T-helper 1 cell treated with Interleukin-12 subunit alpha and Interleukin-12 subunit beta and Interleukin-4 antibody, amounts not matched to agents 30 ng/mL and 1 ng/mL, for 36 hours (primary cell): ENCODE data around the gene ERVH48-1. TPM values are rescaled to one million over a fixed set of nuclear protein-coding genes. Genes with fewer than 3 reads are reported as not detected.
"Not testable (repeated sequence)": the region's sequence is repeated elsewhere in the genome, so short reads cannot be mapped to it uniquely, and the experiment has no call there.

Experiments used
- intact Hi-C: fragments of 100-400 bp; cut with micrococcal nuclease; formaldehyde crosslinking; loops from one replicate; pipeline ENCODE4 v1.15.1; 2024
- total RNA-seq: library from RNA; stranded (reverse); gene quantifications from 2 replicates; pipeline ENCODE4 v1.2.3, GENCODE V29; 2022

The ERVH48-1 gene
- total RNA-seq, 1 donor from 2014 or later = 0.59 TPM

GRCh38 chr21:42911920-42912319, 13.5 kb downstream of the ERVH48-1 start:
- intact Hi-C loops = loop anchor here (10.0 kb wide), 1 partner anchor 47 kb away; no protein-coding TSS in a partner anchor

- intact Hi-C loops = not testable (repeated sequence)
Observed at GRCh38 chr21:42908484-42908883, 16.9 kb downstream of the ERVH48-1 start.

DNA sequence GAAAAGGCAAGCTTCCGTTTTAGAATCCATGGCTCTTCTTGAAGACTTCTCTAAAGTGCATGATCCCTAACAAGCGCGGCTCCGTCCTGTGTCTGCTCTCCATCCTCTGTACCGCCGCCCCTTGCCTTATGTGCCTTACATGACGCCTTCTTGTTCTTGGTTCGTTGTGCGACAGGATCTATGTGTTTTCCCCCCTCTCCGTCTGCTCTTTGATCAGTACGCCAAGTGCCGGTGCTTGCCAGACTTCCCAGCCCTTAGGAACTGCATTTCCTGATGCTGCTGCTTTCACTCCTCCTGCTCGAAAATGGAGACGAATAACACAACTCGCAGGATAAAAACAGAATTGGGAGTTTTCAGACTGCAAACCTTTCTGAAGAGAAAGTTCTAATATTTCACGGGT, 19.2 kb downstream of the ERVH48-1 start:
- intact Hi-C loops = no loop called here

GRCh38 chr21:42905195-42905594, 20.2 kb downstream of the ERVH48-1 start:
- intact Hi-C loops = no loop called here

- intact Hi-C loops = no loop called here
Observed at GRCh38 chr21:42903817-42904216, 21.6 kb downstream of the ERVH48-1 start.

DNA sequence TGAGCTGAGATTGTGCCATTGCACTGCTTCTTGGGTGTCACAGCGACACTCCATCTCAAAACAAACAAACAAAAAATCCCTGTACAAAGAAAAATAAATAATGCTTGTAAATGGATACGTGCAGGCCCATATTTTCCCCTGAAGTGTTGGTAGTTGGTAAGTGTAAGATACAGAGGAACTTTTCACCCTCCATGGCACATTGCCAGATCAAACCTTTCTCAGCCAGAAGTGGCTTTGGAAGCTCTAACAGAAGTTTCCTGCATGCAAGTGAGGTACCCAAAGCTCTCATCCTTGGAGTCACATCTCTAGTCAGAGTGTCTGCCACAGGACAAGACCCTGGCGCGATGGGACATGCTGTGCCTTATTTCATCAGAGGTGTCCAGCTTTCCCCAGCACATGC, 25.0 kb downstream of the ERVH48-1 start:
- intact Hi-C loops = no loop called here

DNA sequence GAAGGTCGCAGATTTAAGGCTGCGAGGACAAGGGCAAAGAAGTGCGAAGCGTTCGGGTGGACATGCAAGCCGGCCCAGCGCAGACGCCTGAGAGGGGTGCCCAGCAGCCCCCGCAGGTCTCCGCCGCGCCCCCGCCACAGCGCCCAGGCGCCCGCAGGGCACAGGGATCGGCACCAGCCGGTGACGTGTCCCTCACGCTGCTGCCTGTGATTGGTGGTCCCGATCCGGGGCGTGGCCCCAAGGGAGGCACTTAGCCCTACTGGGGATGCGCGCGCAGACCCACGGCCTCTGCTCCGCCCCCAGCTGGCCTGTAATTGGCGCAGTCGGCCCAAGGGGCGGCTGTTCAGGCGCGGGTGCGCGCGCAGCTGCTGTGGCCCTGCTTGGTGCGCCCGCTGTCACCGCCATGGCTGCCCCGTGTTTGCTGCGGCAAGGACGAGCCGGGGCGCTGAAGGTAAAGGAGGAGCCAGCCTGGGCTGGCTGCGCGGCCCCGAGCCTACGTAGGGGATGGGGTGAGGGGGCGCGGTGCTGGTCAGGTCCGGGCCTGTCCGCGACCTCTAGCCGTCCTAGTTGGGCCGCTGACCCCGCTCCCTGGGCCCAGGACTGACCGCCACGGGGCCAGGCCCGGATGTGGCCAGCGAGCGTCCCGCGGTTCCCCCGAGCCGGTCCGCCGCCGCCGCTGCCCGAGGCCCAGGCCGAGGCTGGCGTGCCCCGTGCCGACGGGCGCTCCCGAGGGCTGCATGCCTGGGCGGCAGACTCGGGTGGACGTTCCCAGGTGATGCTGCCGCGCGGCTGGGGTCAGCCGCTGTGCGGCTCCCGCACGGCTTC, 32.3 kb downstream of the ERVH48-1 start, which contains the start of gene NDUFV3:
Gene NDUFV3 (plus strand): TSS at position 379 of the 825 bp plus-strand sequence. CDS start 25 bp downstream, at position 404.
- intact Hi-C loops = loop anchor here (1.0 to 10.0 kb wide), 4 partner anchors 14 to 822 kb away; partner anchors contain the start of genes PDXK, PKNOX1 and WDR4

DNA sequence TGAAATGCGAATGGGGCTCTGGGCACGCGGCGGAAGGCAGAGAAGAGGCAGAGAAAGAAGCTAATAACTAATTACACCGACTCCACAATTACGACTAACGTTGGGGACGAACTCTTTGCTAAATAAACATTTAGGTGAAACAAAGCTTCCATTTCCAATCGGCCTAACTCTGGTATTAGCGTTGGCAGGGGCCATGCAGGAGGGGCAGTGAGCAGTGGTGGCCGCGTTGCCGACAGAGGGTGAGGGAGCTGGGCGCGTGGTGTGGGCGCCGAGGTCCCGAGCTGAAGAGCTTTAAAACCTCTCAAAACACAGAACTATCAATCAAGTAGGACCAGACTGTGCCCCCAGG, 32.9 kb downstream of the ERVH48-1 start:
- intact Hi-C loops = loop anchor here (10.0 kb wide), 1 partner anchor 822 kb away; the partner anchor contains the start of gene PDXK

GRCh38 chr21:42887326-42887725, 38.1 kb downstream of the ERVH48-1 start:
- intact Hi-C loops = no loop called here

DNA sequence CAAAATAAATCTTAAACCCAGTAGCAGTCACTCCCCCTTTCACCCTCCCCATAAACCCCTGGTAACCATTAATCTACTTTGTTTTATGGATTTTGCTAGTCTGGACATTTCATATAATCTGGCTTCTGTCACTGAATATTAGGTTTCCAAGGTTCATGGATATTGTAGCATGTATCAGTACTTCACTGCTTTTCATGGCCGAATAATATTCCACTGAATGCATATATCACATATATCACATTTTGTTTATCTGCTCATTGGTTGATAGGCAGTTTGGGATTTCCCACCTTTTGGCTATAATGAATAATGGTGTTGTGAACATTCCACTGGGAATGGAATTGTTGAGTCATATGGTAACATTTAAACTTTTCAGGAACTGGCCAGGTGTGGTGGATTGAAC, 41.5 kb downstream of the ERVH48-1 start:
- intact Hi-C loops = loop anchor here (1.0 kb wide), 1 partner anchor 33 kb away; no protein-coding TSS in a partner anchor

DNA sequence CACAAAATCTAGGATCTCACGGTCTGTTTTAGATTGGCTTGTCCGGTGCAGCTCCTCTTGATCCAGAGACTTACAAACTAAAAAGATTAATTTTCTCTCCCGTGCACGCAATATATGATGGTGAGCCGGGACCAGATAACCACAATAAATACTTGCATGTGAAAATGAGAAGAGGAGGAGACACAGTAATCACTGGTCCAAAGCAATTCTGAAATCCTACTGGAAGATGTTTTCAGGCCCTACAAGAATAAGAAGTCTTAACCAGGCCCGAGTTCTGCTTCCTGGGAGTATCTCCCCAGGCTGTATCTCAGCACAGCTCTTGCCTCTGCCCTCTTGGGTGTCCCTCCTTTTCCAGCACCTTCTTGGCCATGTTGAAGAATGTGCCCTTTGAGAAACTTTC, 45.1 kb downstream of the ERVH48-1 start:
- intact Hi-C loops = no loop called here

DNA sequence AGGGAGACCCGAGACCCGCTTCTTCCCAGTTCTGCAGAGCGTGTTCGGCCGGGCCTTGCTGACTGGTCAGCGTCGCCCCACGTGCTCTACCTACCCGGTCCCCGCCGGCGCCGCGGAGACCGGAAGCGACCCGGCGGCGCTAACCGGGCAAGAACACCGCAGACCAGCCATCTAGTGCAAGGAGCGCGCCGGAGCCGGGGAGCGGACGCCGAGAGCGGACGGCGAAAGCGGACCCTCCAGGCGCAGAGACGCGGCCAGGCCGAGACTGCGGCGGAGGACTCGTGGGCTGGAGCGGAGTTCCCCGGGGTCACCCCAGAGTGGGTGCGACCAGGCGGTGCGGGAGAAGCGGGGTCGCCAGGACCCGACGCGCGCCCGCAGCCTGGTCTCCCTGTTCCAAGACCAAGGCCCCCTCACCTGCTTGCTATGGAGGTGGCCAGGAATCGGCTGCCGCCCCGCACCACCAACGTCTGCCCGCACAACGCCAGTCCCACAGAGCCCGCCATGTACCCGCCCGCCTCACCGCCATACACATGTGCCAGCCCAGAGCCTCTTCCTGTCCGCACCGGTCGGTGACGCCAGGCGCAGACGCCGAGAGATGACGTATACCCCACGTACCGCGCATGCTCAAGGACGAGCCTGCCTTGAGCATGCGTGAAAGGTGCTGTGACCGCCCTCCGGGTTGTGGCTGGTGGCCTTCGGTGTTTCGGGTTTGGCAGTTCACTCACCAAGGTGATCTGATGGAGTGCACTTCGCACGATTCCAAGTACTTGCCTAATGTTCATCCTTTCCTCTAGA, 46.2 kb downstream of the ERVH48-1 start, which contains the start of gene WDR4:
Gene WDR4 (minus strand): TSS at position 547 of the 795 bp plus-strand sequence. CDS start 44 bp downstream, at position 503.
- intact Hi-C loops = loop anchor here (1.0 to 10.0 kb wide), 10 partner anchors 14 to 780 kb away; partner anchors contain the start of genes HSF2BP, NDUFV3, PKNOX1 and RRP1B

DNA sequence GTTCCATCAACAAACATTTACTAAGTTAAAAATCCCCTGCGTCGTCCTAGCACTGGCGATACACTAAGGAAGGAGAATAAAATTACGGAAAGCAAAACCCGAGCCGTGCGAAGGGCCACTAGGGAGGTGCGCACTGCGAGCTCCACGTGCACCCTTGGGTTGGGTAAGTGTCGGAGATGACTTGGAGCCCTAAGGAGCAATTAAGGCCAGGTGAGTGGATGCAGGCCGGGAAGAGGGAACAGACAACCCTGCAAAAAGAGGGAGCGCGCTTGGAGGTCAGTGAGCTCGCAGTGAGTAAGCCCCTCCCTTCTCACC, 46.8 kb downstream of the ERVH48-1 start:
- intact Hi-C loops = loop anchor here (5.0 to 10.0 kb wide), 3 partner anchors 351 to 644 kb away; partner anchors contain the start of gene SLC37A1

DNA sequence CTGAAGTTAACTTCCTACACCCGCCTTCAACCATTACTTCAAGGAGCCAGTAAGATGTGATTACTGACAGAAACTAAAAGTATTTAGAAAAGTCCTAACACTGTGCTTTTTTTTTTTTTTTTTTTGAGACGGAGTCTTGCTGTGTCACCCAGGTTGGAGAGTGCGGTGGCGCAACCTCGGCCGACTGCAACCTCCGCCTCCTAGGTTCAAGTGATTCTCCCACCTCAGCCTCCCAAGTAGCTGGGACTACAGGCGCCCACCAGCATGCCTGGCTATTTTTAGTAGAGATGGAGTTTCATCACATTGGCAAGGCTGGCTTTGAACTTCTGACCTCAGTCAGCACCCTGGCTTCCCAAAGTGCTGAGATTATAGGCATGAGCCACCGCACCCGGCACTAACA, 49.6 kb downstream of the ERVH48-1 start:
- intact Hi-C loops = loop anchor here (5.0 to 10.0 kb wide), 3 partner anchors 349 to 641 kb away; partner anchors contain the start of gene SLC37A1

GRCh38 chr21:42873096-42873495, 52.3 kb downstream of the ERVH48-1 start:
- intact Hi-C loops = loop anchor here (10.0 kb wide), 1 partner anchor 638 kb away; no protein-coding TSS in a partner anchor

- intact Hi-C loops = loop anchor here (10.0 kb wide), 1 partner anchor 47 kb away; no protein-coding TSS in a partner anchor
Observed at GRCh38 chr21:42868196-42868595, 57.2 kb downstream of the ERVH48-1 start.

Other genes starting within 250 kb of the ERVH48-1 start
- gene WDR4, start 46.1 kb downstream of the ERVH48-1 start, total RNA-seq = 36.7 and 38.4 TPM in 2 replicates
- 31.3 and 33.9 TPM in 2 replicates for gene NDUFV3, start 32.3 kb downstream of the ERVH48-1 start, total RNA-seq
- 30.6 and 32.0 TPM in 2 replicates for gene PKNOX1, start 48.9 kb upstream of the ERVH48-1 start, total RNA-seq
- gene CBS, start 150.2 kb upstream of the ERVH48-1 start, total RNA-seq = 22.4 and 22.5 TPM in 2 replicates
- 5.5 and 5.9 TPM in 2 replicates for gene U2AF1, start 181.9 kb upstream of the ERVH48-1 start, total RNA-seq
- not detected in 2 replicates for gene CRYAA, start 243.4 kb upstream of the ERVH48-1 start, total RNA-seq